CD8-positive, alpha-beta memory T cell (primary cell): ENCODE measurements around the gene ZNF784. TPM values are rescaled to one million over a fixed set of nuclear protein-coding genes. Genes with fewer than 3 reads are reported as not detected.

Experiments
- CTCF ChIA-PET: fragments of 350-600 bp; sonication (Branson Sonifier 250); formaldehyde crosslinking; loops from one replicate; lab custom pipeline; 2021; ENCODE audit warnings: antibody characterized with exemption; lab: Charles Lee
- POLR2A ChIA-PET: fragments of 350-600 bp; sonication (Branson Sonifier 250); formaldehyde crosslinking; loops from one replicate; lab custom pipeline; 2021; ENCODE audit warnings: antibody characterized with exemption; lab: Charles Lee
- DNase-seq, 5 donors: peaks; one replicate each; pipeline versions ENCODE4 v3.0.0 to v3.0.0-alpha.2; 2020 to 2022; ENCODE audit warnings: mixed read lengths in 1 of 5
- H3K27ac ChIP-seq: one replicate; pipeline ENCODE4 v1.7.0; 2013; ENCODE audit warnings: low read depth, mild to moderate bottlenecking, low read length, moderate library complexity
- H3K27me3 ChIP-seq: 2 replicates; pipeline ENCODE4 v1.7.0; 2013; ENCODE audit warnings: low read length, mild to moderate bottlenecking; ENCODE audit not compliant: insufficient read depth, poor library complexity, severe bottlenecking
- H3K36me3 ChIP-seq: 2 replicates; pipeline ENCODE4 v1.7.0; 2013; ENCODE audit warnings: mild to moderate bottlenecking, low read length, moderate library complexity; ENCODE audit not compliant: insufficient read depth
- H3K4me1 ChIP-seq: 2 replicates; pipeline ENCODE4 v1.7.0; 2013; ENCODE audit warnings: mild to moderate bottlenecking, low read length, moderate library complexity; ENCODE audit not compliant: insufficient read depth
- H3K4me3 ChIP-seq: 2 replicates; pipeline ENCODE4 v1.7.0; 2013; ENCODE audit warnings: mild to moderate bottlenecking, low read length
- H3K9me3 ChIP-seq: 2 replicates; pipeline ENCODE4 v1.7.0; 2013; ENCODE audit warnings: mild to moderate bottlenecking, low read length
- H3K27ac Mint-ChIP-seq, 8 donors: one replicate each; pipeline ENCODE4 v1.8.0; 2020 to 2021; ENCODE audit warnings: mixed read lengths in 8 of 8, mild to moderate bottlenecking in 6 of 8, inconsistent platforms in 3 of 8, moderate library complexity in 3 of 8
- H3K27me3 Mint-ChIP-seq, 2 donors: one replicate each; pipeline ENCODE4 v1.8.0; 2020 to 2021; ENCODE audit warnings: mixed read lengths in 2 of 2, mild to moderate bottlenecking in 1 of 2, moderate library complexity in 1 of 2
- H3K36me3 Mint-ChIP-seq, 3 donors: one replicate each; pipeline ENCODE4 v1.8.0; 2020 to 2021; ENCODE audit warnings: mixed read lengths in 3 of 3, inconsistent platforms in 1 of 3, mild to moderate bottlenecking in 1 of 3
- H3K4me1 Mint-ChIP-seq, 3 donors: one replicate each; pipeline ENCODE4 v1.8.0; 2020 to 2021; ENCODE audit warnings: mixed read lengths in 3 of 3, inconsistent platforms in 1 of 3, mild to moderate bottlenecking in 1 of 3
- H3K4me3 Mint-ChIP-seq, 7 donors: one replicate each; pipeline ENCODE4 v1.8.0; 2020 to 2021; ENCODE audit warnings: mixed read lengths in 7 of 7, mild to moderate bottlenecking in 6 of 7, moderate library complexity in 4 of 7, inconsistent platforms in 2 of 7
- H3K9me3 Mint-ChIP-seq, 5 donors: one replicate each; pipeline ENCODE4 v1.8.0; 2020 to 2022; ENCODE audit warnings: mixed read lengths in 5 of 5, mild to moderate bottlenecking in 3 of 5, moderate library complexity in 2 of 5, inconsistent platforms in 1 of 5
- polyA plus RNA-seq: library from polyadenylated mRNA; unstranded; fragments of 300-500 nt; fragmentation: Illumina TruSeq; gene quantifications from one replicate; pipeline ENCODE4 v1.2.3, GENCODE V29; 2021
- total RNA-seq, 2 experiments: library from RNA; stranded (reverse); gene quantifications; one replicate each; pipeline ENCODE4 v1.2.3, GENCODE V29; 2021

Gene ZNF784
- total and polyA plus RNA-seq, 3 experiments from 2014 or later: 1.0 to 2.9 (median 2.6) TPM

DNA sequence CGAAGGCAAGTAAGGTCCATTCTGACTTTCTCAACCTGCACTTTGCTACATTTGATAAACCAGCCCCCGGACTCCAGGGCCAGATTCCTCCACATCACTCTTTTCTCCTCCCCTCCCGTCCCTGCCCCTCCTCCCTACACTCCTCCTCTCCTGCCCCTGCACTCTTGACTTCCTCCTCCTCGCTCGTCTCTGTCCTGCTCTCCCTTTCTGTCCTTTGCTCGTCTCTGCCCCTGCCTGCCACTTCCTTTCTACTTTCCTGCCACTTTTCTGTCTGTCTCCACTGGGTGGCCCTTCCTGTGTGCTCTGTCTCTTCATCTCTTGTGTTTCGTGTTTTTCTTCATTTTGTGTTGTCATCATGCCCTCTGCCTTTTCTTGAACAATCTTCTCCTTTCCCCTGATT lies 37.5 kb upstream of the ZNF784 start:
- H3K4me1 Mint-ChIP-seq: peaks cover 37 to 82% (median 45%) of the 10 kb centered on the region in 3 donors
- H3K27me3 Mint-ChIP-seq: peaks cover 0 to 1% of the 10 kb centered on the region in 2 donors
- Histone ChIP-seq H3K36me3 (peaks cover 67% of the 10 kb centered on the region), H3K27me3 (no peaks in the 10 kb centered on the region), H3K9me3 (no peaks in the 10 kb centered on the region), H3K4me3 (no peak overlapping the region), H3K27ac (no peak overlapping the region), H3K4me1 (peaks cover 30% of the 10 kb centered on the region)
- POLR2A ChIA-PET: no interaction called here
- peak overlapping the region in 2 of 7 donors; percentile 13 to 44 for H3K4me3 Mint-ChIP-seq
- CTCF ChIA-PET: no interaction called here
- DNase-seq: no peak
- H3K36me3 Mint-ChIP-seq: peaks cover 9 to 80% (median 19%) of the 10 kb centered on the region in 3 donors
- peak overlapping the region in 6 of 8 donors; percentile 1 to 80 (median 23) for H3K27ac Mint-ChIP-seq
- H3K9me3 Mint-ChIP-seq: no peaks in the 10 kb centered on the region

DNA sequence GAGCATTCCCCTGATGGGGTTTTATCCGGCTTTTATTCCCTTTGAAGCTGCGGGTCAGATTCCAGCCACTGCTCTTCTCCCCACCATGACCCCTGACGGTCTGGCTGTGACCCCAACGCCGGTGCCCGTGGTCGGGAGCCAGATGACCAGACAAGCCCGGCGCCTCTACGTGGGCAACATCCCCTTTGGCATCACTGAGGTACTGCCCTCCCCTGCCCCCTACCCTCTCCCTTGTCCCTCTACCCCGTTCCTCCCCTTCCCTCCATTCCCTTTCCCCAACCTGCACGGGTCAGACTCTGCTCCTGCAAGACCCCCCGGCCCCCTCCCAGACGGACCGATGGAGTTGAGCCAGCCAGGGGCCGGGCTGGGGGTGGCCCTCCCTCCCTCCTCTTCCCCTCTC lies 36.6 kb upstream of the ZNF784 start:
- H3K27ac Mint-ChIP-seq: peak overlapping the region in 1 of 8 donors; percentile 11
- H3K27me3 Mint-ChIP-seq: peaks cover 0 to 1% of the 10 kb centered on the region in 2 donors
- H3K36me3 Mint-ChIP-seq: peaks cover 9 to 75% (median 19%) of the 10 kb centered on the region in 3 donors
- peaks cover 46 to 82% (median 53%) of the 10 kb centered on the region in 3 donors for H3K4me1 Mint-ChIP-seq
- DNase-seq: no peak
- Histone ChIP-seq H3K4me3 (no peak overlapping the region), H3K27me3 (no peaks in the 10 kb centered on the region), H3K9me3 (no peaks in the 10 kb centered on the region), H3K4me1 (peaks cover 38% of the 10 kb centered on the region), H3K27ac (no peak overlapping the region), H3K36me3 (peaks cover 59% of the 10 kb centered on the region)
- POLR2A ChIA-PET: no interaction called here
- no peak overlapping the region for H3K4me3 Mint-ChIP-seq
- no peaks in the 10 kb centered on the region for H3K9me3 Mint-ChIP-seq
- CTCF ChIA-PET: no interaction called here

DNA sequence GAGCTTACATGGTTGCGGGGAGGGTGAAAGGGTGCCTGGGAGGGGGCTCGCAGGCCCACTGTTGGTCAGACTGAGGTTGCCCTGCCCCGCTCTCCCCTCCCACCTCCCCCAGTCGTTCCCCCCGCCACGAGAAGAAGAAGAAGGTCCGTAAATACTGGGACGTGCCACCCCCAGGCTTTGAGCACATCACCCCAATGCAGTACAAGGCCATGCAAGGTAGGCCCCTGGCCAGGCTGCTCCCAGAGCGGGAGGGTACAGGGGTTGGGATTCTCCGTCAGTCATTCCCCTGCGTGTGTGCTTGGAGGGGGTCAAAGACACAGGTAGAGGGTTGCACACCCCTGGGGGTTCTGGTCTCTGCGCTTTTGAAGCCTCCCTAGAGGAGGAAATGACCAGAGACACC lies 36.0 kb upstream of the ZNF784 start:
- Histone ChIP-seq H3K27ac (no peak overlapping the region), H3K36me3 (peaks cover 54% of the 10 kb centered on the region), H3K4me3 (no peak overlapping the region), H3K9me3 (no peaks in the 10 kb centered on the region), H3K27me3 (no peaks in the 10 kb centered on the region), H3K4me1 (peaks cover 44% of the 10 kb centered on the region)
- POLR2A ChIA-PET: no interaction called here
- DNase-seq: no peak
- peaks cover 0 to 1% of the 10 kb centered on the region in 2 donors for H3K27me3 Mint-ChIP-seq
- CTCF ChIA-PET: no interaction called here
- no peaks in the 10 kb centered on the region for H3K9me3 Mint-ChIP-seq
- H3K36me3 Mint-ChIP-seq: peaks cover 9 to 77% (median 19%) of the 10 kb centered on the region in 3 donors
- peaks cover 51 to 85% (median 59%) of the 10 kb centered on the region in 3 donors for H3K4me1 Mint-ChIP-seq
- H3K27ac Mint-ChIP-seq: peak overlapping the region in 1 of 8 donors; percentile 68
- no peak overlapping the region for H3K4me3 Mint-ChIP-seq

DNA sequence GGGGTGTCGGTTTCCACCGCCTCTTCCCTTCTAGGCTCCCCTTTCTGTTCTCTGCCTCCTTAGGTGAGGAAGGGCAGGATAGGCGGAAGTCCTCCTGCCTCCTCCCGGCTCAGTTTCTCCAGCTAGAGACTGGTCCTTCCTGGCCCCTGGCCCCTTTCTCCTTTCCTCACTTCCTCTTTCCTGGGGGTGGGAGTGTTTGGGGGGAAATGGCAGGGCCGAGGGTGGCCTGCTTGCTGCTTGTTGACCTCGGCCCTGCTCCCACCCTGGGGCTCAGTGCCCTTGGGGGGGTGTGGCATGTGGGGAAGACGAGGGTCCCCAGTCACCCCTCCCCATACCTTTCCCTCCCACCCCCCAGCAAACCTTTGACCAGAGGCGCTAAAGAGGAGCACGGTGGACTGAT lies 35.5 kb upstream of the ZNF784 start:
- peaks cover 54% of the 10 kb centered on the region for H3K36me3 ChIP-seq
- peaks cover 51 to 83% (median 59%) of the 10 kb centered on the region in 3 donors for H3K4me1 Mint-ChIP-seq
- H3K4me3 ChIP-seq: no peak overlapping the region
- H3K4me3 Mint-ChIP-seq: peak overlapping the region in 5 of 7 donors; percentile 31 to 84 (median 61)
- CTCF ChIA-PET: interaction anchor here (1.6 kb wide), 1 partner anchor 9 kb away, joined by 3 read pairs; no protein-coding TSS in a partner anchor
- H3K9me3 Mint-ChIP-seq: no peaks in the 10 kb centered on the region
- H3K27me3 ChIP-seq: no peaks in the 10 kb centered on the region
- H3K9me3 ChIP-seq: no peaks in the 10 kb centered on the region
- peaks cover 0 to 1% of the 10 kb centered on the region in 2 donors for H3K27me3 Mint-ChIP-seq
- H3K36me3 Mint-ChIP-seq: peaks cover 9 to 77% (median 19%) of the 10 kb centered on the region in 3 donors
- no peak for DNase-seq
- POLR2A ChIA-PET: no interaction called here
- peak overlapping the region in 5 of 8 donors; percentile 56 to 94 (median 85) for H3K27ac Mint-ChIP-seq
- peaks cover 44% of the 10 kb centered on the region for H3K4me1 ChIP-seq
- H3K27ac ChIP-seq: no peak overlapping the region

DNA sequence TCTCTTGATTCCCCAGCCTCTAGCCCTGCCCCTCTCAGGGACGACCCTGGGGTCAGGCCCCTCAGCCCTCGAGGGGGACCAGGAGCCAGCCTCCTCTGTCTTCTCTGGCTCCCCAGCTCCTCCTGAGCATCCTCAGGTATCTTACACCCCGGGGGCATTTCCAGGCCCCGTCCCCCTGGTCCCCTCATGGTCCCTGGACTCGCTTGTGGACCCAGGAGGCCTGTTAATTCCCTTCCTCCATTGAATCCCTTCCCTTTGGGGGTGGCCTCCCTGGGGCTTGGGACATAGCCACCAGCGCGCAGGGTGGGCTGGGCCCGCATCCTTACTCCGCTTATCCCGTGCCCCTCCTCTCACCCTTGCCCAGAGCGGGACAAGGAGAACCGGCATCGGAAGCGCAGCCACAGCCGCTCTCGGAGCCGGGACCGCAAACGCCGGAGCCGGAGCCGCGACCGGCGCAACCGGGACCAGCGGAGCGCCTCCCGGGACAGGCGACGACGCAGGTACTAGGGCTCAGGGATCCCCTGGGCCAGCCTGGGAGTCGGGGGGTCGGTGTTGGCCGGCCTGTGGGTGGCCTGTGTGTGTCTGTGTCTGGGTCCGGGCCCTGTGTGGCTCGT lies 34.6 kb upstream of the ZNF784 start:
- peaks cover 9 to 74% (median 19%) of the 10 kb centered on the region in 3 donors for H3K36me3 Mint-ChIP-seq
- peak overlapping the region in 7 of 8 donors; percentile 56 to 99 (median 87) for H3K27ac Mint-ChIP-seq
- Histone ChIP-seq H3K9me3 (no peaks in the 10 kb centered on the region), H3K36me3 (peaks cover 48% of the 10 kb centered on the region), H3K27ac (no peak overlapping the region), H3K4me3 (no peak overlapping the region), H3K27me3 (no peaks in the 10 kb centered on the region), H3K4me1 (peaks cover 44% of the 10 kb centered on the region)
- ChIA-PET CTCF (interaction anchor here (1.6 to 2.9 kb wide), 2 partner anchors 9 to 12 kb away, joined by 3 to 10 read pairs; no protein-coding TSS in a partner anchor), POLR2A (no interaction called here)
- peaks cover 51 to 77% (median 59%) of the 10 kb centered on the region in 3 donors for H3K4me1 Mint-ChIP-seq
- DNase-seq: no peak
- H3K27me3 Mint-ChIP-seq: peaks cover 0 to 4% of the 10 kb centered on the region in 2 donors
- peaks cover 0 to 3% (median 0%) of the 10 kb centered on the region in 5 donors for H3K9me3 Mint-ChIP-seq
- peak overlapping the region in 3 of 7 donors; percentile 61 to 92 (median 75) for H3K4me3 Mint-ChIP-seq

DNA sequence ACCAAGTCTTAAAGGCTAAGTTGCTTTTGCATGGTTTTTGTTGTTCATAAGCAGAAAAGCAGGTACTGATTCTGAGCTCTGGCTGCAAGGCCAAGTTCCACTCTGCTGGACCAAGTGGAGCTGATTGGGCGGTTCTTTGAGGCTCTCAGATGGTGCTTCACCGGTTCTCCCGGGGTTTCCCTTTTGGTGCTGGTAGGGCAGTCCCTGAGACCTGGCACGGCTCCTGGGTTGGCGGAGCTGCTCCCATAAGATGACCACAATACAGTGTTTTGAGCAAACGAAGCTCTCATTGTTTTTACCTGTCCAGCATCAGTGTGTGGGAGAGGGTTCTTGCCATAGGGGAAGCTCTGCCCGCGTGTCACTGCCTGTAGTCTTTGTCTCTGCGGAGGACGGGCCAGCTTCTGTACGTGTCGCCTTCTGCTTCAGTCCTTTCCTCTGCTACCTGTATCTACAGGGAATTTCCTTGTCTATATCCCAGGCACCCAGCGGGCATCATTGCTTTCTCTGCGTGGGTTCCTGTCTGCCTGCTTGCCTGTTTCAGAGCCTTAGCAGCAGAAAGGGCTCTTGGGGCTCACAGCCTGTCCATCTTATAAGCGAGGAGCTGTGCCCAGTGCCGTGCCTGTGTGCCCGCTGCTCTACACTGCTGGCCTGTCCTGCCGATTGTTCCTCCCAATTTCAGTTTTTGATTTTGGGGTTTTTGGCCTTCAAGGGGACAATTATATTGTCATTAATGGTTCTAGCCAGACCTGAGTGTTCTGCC lies 32.8 kb upstream of the ZNF784 start:
- peak overlapping the region; percentile 91 for H3K4me3 ChIP-seq
- H3K27ac ChIP-seq: peak overlapping the region; percentile 29
- H3K27me3 ChIP-seq: no peaks in the 10 kb centered on the region
- Mint-ChIP-seq H3K27me3 (peaks cover 0 to 7% of the 10 kb centered on the region in 2 donors), H3K36me3 (peaks cover 0 to 58% (median 11%) of the 10 kb centered on the region in 3 donors), H3K27ac (peak overlapping the region; percentile 82 to 99 (median 96)), H3K4me3 (peak overlapping the region; percentile 90 to 97 (median 93)), H3K4me1 (peaks cover 43 to 66% (median 47%) of the 10 kb centered on the region in 3 donors), H3K9me3 (peaks cover 0 to 3% (median 0%) of the 10 kb centered on the region in 5 donors)
- DNase-seq: no peak
- ChIA-PET POLR2A (interaction anchor here (1.1 kb wide), 1 partner anchor 19 kb away, joined by 8 read pairs; no protein-coding TSS in a partner anchor), CTCF (interaction anchor here (2.9 kb wide), 1 partner anchor 14 kb away, joined by 10 read pairs; no protein-coding TSS in a partner anchor)
- peaks cover 31% of the 10 kb centered on the region for H3K36me3 ChIP-seq
- no peaks in the 10 kb centered on the region for H3K9me3 ChIP-seq
- peaks cover 44% of the 10 kb centered on the region for H3K4me1 ChIP-seq

DNA sequence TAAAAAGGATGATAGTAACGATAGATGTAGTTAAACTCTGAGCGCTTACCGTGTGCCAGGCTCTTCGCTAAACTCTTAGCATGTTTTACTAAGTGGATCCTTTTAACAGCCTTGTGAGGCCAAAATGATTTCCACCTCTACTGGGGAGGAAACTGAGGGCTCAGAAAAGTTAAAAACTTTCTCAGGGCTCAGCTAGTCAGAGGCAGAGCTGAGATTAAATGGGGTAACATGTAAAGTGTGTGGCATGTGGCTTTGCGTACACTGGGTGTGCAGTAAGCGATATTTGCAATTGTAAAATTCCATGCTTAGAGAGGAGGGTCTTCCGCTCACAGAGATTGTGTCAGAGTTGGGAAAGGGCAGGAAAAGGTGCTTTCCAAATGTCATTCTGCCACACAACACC lies 32.2 kb upstream of the ZNF784 start:
- H3K27ac Mint-ChIP-seq: peak overlapping the region; percentile 57 to 99 (median 98)
- peaks cover 38 to 60% (median 43%) of the 10 kb centered on the region in 3 donors for H3K4me1 Mint-ChIP-seq
- ChIA-PET POLR2A (interaction anchor here (1.1 kb wide), 1 partner anchor 18 kb away, joined by 8 read pairs; no protein-coding TSS in a partner anchor), CTCF (interaction anchor here (2.9 kb wide), 1 partner anchor 15 kb away, joined by 10 read pairs; no protein-coding TSS in a partner anchor)
- no peaks in the 10 kb centered on the region for H3K27me3 ChIP-seq
- H3K4me3 Mint-ChIP-seq: peak overlapping the region; percentile 90 to 97 (median 93)
- peak overlapping the region; percentile 29 for H3K27ac ChIP-seq
- H3K36me3 Mint-ChIP-seq: peaks cover 0 to 52% (median 5%) of the 10 kb centered on the region in 3 donors
- peak overlapping the region; percentile 91 for H3K4me3 ChIP-seq
- H3K9me3 ChIP-seq: no peaks in the 10 kb centered on the region
- no peak for DNase-seq
- peaks cover 44% of the 10 kb centered on the region for H3K4me1 ChIP-seq
- peaks cover 25% of the 10 kb centered on the region for H3K36me3 ChIP-seq
- H3K27me3 Mint-ChIP-seq: peaks cover 0 to 7% of the 10 kb centered on the region in 2 donors
- peaks cover 0 to 3% (median 0%) of the 10 kb centered on the region in 5 donors for H3K9me3 Mint-ChIP-seq
